PFSK-1 (cell line): ENCODE data around the gene SLC19A1.

ENCODE experiments used
- FOXP2 ChIP-seq: optimal IDR thresholded peaks from 2 replicates; pipeline ENCODE3; 2011; ENCODE audit warnings: borderline replicate concordance, control low read depth, inconsistent platforms; ENCODE audit not compliant: insufficient read depth; ENCODE audit errors: extremely low read length, extremely low read depth
- POLR2AphosphoS5 ChIP-seq: IDR thresholded peaks from 2 replicates; pipeline ENCODE4 v1.6.1; 2012; ENCODE audit warnings: low read depth, mild to moderate bottlenecking, control low read depth, low read length, moderate library complexity
- SIN3A ChIP-seq: IDR thresholded peaks from 2 replicates; pipeline ENCODE4 v1.6.1; 2012; ENCODE audit warnings: mild to moderate bottlenecking, low read length, moderate library complexity, borderline replicate concordance; ENCODE audit not compliant: insufficient read depth
- TAF1 ChIP-seq: IDR thresholded peaks from 2 replicates; pipeline ENCODE4 v1.6.1; 2012; ENCODE audit warnings: low read length, control low read depth, borderline replicate concordance; ENCODE audit not compliant: insufficient read depth
- TF ChIP-seq, protein P1 (sequence below), 2 experiments: IDR thresholded peaks; 2 replicates each; pipeline versions ENCODE4 v1.6.1 to v1.8.0; 2011 to 2012; ENCODE audit warnings: low read depth in 2 of 2, low read length in 2 of 2, control low read depth in 1 of 2, inconsistent platforms in 1 of 2, mild to moderate bottlenecking in 1 of 2, moderate library complexity in 1 of 2; ENCODE audit not compliant: insufficient read depth in 1 of 2

DNA sequence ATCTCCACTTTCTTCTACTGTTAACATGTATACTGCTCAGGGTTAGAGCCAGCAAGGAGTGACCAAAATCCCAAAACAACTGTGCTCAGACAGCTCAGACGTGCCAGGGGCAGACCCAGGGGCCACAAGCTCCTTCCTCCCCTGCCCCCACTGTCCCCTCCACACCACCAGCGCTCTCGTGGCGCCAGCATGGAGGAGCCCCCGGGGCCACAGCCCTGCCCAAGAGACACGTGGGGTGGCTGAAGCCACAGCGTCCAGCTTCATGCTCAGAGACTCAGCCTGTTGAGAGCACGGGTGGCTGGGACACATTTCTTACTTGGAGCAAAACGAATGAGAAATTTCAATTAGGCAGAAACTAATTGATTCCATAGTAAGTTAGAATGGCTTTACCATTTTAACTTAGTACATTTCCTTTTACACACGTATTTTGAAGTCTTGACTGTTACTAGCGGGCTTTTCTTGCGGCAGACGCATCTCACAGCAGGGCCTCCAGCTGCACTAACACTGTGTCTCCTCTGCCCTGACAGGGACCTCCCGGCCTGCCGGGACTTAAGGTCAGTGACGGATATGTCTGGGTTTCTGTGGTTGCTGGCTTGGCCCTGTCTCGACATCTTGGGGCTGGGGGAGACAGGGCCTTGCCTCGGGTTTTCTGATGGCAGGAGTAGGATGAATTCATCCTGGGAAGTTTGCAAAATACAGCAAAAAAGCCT, 54.2 kb downstream of the SLC19A1 start:
- no peak for TF ChIP-seq SIN3A
- no peak for TF ChIP-seq POLR2AphosphoS5
- TF ChIP-seq, protein P1, sequence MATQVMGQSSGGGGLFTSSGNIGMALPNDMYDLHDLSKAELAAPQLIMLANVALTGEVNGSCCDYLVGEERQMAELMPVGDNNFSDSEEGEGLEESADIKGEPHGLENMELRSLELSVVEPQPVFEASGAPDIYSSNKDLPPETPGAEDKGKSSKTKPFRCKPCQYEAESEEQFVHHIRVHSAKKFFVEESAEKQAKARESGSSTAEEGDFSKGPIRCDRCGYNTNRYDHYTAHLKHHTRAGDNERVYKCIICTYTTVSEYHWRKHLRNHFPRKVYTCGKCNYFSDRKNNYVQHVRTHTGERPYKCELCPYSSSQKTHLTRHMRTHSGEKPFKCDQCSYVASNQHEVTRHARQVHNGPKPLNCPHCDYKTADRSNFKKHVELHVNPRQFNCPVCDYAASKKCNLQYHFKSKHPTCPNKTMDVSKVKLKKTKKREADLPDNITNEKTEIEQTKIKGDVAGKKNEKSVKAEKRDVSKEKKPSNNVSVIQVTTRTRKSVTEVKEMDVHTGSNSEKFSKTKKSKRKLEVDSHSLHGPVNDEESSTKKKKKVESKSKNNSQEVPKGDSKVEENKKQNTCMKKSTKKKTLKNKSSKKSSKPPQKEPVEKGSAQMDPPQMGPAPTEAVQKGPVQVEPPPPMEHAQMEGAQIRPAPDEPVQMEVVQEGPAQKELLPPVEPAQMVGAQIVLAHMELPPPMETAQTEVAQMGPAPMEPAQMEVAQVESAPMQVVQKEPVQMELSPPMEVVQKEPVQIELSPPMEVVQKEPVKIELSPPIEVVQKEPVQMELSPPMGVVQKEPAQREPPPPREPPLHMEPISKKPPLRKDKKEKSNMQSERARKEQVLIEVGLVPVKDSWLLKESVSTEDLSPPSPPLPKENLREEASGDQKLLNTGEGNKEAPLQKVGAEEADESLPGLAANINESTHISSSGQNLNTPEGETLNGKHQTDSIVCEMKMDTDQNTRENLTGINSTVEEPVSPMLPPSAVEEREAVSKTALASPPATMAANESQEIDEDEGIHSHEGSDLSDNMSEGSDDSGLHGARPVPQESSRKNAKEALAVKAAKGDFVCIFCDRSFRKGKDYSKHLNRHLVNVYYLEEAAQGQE (IDR thresholded peaks at IDR 0.05; ENCODE audit: insufficient read depth in 1 of 2, low read depth in 2 of 2, low read length in 2 of 2) = no peak
- TF ChIP-seq TAF1 = no peak
- no peak for TF ChIP-seq FOXP2
